COLO668 (cell line): ENCODE results near the gene MAPKAPK5.
"Not testable (repeated sequence)": the region's sequence is repeated elsewhere in the genome, so short reads cannot be mapped to it uniquely, and the experiment has no call there.

Experiments
- DNase-seq: peaks from one replicate; lab custom pipeline; 2025; ENCODE audit not compliant: unreplicated experiment; lab: John Stamatoyannopoulos, UW

MAPKAPK5 gene, protein sequence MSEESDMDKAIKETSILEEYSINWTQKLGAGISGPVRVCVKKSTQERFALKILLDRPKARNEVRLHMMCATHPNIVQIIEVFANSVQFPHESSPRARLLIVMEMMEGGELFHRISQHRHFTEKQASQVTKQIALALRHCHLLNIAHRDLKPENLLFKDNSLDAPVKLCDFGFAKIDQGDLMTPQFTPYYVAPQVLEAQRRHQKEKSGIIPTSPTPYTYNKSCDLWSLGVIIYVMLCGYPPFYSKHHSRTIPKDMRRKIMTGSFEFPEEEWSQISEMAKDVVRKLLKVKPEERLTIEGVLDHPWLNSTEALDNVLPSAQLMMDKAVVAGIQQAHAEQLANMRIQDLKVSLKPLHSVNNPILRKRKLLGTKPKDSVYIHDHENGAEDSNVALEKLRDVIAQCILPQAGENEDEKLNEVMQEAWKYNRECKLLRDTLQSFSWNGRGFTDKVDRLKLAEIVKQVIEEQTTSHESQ

DNA sequence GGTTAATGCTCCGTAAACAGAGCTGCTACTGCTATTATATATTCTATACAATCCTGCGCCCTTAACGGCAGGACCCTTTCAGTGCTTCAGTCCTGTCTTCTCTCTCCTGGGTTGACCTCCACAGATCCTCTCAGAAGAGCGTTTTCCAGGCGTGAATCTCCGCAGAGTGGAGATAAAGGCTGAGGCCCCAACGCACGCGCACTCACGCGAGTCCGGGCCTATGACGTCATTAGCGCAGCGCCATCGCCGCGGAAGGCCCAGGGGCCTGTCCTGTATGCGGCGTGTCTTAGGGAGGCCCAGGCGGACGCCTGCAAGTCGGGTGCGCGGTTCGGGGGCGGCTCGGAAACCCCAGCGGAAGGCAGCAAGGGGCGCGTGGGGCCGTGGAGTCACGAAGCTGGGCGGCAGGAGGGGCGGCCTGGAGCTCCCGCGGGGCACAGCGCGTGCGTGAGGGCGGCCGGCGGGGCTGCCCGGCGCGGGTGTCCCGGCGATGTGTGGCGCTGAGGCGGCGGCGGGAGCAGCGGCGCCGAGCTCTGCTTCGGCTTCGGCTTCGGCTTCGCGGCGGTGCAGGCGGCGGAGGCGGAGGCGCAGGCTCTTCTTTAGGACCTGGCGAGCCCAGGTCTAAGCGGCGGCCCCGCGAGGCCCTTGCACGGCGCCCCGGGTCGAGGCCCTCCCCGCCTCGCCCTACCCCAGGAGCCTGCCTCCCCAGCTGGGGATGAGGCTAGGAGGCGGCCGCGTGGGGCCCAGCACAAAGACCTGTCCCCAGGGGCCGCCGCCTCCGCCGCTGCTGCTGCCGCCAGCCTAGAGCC lies at the start of gene MAPKAPK5:
Gene MAPKAPK5, plus strand, starts transcription at position 479 of the 806 bp plus-strand sequence. CDS start 506 bp downstream, outside the sequence.
- DNase-seq = peak; percentile 97

- no peak for DNase-seq
Measured at GRCh38 chr12:111792856-111793235, 49.2 kb upstream of the MAPKAPK5 start.

DNA sequence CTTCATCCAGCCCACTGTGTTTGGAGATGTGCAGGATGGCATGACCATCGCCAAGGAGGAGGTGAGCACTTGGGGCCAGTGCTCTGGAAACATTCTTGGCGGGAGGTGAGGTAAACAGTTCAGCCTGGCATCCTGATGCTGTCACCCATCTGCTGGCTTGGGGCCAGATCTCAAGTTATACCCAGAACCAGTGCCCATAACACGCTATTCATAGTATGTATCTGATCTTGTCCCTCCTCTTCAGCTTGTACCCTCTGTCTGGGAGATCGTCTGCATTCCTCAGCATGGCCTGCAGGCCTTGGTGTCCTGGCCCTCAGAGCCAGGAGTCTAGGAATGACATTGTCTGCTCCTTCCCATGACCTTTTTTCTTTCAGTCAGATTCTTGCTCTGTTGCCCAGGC lies 43.8 kb upstream of the MAPKAPK5 start:
- no peak for DNase-seq

DNA sequence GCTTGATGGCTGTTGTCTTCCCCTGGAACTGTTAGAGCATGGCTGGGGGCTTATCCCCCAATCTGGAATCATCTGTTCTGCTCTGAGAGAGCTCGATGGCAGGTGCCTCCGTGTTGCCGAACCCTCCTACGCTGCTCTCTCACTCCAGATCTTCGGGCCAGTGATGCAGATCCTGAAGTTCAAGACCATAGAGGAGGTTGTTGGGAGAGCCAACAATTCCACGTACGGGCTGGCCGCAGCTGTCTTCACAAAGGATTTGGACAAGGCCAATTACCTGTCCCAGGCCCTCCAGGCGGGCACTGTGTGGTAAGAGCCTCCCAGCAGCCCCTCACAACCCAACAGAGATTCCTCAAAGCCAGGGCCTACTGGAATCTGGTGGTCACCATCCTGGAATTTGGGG lies 42.3 kb upstream of the MAPKAPK5 start:
- DNase-seq = no peak

DNA sequence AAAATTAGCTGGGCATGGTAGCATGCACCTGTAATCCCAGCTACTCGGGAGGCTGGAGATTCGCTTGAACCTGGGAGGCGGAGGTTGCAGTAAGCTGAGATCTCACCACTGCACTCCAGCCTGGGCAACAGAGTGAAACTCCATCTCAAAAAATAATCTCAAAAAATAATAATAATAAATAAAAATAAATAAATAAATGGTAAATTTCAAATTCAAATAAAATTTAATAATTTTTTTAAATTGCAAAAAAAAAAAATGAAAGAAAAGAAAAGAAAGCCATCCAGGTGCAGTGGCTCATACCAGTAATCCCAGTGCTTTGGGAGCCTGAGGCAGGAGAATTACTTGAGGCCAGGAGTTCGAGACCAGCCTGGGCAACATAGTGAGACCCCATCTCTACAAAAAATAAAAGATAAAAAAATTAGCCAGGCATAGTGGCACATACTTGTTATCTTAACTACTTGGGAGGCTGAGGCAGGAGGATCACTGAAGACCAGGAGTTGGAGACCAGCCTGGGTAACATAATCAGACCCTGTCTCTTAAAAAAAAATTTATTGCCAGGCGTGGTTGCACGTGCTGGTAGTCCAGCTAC lies 38.9 kb upstream of the MAPKAPK5 start:
- no peak for DNase-seq

DNA sequence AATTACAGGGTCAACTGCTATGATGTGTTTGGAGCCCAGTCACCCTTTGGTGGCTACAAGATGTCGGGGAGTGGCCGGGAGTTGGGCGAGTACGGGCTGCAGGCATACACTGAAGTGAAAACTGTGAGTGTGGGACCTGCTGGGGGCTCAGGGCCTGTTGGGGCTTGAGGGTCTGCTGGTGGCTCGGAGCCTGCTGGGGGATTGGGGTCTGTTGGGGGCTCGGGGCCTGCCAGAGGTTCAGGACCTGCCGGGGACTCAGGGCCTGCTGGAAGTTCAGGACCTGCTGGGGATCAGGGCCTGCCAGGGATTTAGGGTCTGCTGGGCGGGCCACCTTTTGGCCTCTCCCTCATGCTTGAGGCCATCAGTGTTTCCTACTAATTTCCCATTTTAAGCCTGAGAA lies 38.2 kb upstream of the MAPKAPK5 start:
- no peak for DNase-seq

DNA sequence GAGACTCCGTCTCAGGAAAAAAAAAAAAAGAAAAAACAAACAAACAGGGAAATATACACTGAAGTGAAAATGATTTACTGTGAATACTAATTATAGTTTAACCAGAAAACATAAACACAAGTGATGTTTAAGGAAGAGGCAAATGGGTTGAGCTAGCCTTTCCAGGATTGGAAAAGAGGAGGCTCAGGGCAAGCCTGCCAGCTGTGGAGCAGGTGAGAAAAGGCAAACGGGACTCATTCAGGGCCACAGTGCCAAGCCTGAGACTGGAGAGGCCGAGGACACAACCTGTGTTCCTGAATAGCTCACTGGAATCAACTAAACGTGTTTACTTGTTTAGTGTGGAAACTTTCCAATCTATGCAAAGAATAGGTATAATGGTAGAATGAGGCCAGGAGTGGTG lies 35.7 kb upstream of the MAPKAPK5 start:
- DNase-seq = no peak

- DNase-seq = no peak
Measured at GRCh38 chr12:111807232-111807631, 34.8 kb upstream of the MAPKAPK5 start.

DNA sequence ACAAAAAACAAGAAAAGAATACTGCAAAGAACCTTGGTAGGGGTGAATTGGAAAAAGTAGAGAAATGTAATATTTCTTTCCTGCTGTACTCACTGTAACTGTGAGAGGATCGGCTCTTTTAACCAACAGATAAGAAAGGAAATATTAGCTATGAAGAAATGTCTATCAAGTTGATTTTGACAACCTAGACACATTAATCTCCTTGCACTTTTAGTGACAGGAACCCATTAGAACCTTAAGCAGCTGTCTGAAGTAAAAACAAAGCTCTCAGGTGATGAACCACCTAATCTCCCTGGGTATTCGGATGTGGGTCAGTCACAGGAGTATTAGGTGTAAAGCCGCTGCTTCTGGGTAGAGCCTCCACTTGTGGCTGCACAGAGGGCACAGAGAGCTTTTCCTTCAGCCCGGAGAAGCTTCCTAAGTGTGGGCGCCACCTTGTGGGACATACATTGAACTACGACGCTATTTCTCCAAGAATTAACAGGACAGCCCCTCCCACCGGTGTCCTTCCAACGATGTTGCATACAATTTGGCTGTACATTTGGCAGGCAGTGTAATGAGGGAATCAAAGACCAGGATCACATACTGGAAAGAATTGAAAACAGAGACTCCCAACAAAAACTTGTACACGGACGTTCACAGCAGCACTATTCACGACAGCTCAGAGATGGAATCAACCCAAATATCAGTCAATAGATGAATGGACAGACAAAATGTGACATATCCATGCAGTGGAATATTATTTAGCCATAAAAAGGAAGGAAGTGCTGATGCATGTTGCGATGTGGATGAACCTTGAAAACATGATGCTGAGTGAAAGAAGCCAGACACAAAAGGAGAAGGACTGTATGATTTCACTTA lies 28.9 kb upstream of the MAPKAPK5 start:
- peak; percentile 84 for DNase-seq

DNA sequence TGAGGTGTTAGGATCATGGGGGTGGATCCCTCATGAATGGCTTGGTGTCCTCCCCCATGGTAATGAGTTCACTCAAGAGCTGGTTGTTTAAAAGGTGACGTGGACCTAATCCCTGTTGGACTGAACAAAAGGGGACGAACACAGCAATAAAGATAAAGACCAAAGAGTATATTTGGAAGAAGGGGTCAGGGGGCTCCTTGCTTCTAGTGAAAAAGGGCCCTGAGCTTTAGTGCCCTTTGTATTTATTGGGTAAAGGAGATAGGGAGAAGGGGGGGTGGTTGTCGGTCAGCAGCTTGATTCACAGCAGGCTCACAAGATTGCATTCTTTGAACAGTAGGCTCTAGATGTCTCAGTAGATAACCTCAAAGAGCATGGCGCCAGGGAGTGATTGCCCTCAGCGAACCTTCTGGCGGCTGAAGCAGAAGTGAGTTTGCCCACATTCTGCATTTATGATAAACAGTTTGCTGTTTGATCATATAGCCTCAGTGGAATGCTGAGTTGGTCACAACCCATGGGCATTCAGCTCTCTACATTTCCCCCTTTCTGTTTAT lies 25.9 kb upstream of the MAPKAPK5 start:
- no peak for DNase-seq

DNA sequence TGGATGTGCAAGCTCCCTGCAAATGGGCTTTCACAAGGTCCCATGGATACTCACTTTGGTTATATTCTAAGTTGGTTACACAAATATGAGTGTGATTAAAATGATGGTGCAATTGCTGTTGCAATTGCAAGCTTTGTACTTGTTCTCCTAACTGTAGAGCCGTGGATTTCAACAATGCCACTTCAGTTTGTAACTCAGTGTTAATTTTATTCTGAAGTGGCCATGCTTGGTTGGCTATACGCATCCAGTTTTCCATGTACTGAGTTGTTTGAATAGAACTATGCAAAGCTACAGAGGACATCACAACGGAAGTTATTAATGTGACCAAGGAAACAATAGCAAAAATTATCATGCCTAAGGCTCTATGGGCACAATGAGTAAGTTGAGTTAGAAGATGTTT lies 25.1 kb upstream of the MAPKAPK5 start:
- peak; percentile 41 for DNase-seq

DNA sequence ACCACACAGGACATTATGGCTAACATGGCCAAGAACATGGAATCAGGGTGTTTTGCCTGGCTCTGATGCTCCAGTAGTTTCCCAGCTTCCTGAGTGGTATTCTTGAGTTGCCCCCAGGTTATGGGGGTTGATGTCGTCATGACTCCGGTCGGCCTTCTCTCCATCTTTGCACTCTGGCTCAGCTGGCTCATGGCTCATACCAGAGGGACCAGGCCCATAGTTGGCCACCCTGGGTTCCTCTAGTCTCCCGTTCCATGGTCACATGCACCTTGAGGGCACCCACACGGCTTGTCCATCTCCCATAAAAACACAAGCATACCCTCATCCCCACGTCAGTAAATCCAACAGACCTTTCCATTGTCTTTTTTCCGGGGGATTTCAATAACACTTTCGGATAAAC lies 23.7 kb upstream of the MAPKAPK5 start:
- no peak for DNase-seq

DNA sequence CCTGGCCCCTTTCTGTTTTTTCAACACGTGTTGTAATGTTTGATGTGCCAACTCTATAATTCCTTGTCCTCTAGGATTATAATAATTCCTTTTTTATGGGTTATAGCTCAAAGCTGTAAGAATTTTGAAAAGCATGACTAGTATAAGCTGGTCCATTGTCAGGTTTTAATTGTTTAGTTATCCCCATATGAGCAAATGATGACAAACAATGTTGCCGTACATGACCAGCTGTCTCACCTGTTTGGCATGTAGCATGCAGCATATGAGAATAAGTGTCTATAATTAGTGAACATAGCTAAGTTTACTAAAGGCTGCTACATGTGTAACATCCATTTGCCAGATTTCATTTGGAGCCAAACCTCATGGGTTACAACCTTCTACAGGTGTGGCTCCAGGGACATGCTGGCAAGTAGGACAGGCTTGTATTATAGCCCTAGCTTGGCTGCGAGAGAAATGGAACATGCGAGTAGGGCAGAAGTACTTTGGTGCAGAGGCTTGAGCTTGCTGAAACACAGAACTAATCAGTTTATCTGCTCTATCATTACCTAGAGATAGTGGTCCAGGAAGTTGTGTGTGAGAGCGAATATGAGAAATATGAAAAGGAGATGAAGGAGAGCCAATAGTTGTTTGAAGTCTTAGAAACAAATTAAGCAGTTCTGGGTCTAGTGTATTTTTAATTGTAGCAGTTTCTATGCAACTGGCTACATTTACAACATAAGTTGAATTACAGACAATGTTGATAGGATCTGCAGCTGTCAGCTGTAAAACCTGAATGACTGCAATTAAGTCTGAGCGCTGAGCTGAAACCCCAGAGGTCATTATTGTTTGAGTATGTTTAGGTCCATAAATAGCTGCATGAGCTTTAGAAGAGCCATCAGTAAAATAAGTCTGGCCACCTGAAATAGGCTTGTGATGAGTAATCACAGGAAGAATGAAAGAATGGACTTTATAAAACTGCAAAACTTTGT lies 22.6 kb upstream of the MAPKAPK5 start:
- peak; percentile 42 for DNase-seq

- DNase-seq = not testable (repeated sequence)
Measured at GRCh38 chr12:111820828-111821227, 21.2 kb upstream of the MAPKAPK5 start.

GRCh38 chr12:111822886-111823285 lies 19.1 kb upstream of the MAPKAPK5 start:
- DNase-seq = no peak

- DNase-seq = no peak
Measured at GRCh38 chr12:111823891-111824290, 18.1 kb upstream of the MAPKAPK5 start.

- DNase-seq = not testable (repeated sequence)
Measured at GRCh38 chr12:111824312-111824711, 17.7 kb upstream of the MAPKAPK5 start.

DNA sequence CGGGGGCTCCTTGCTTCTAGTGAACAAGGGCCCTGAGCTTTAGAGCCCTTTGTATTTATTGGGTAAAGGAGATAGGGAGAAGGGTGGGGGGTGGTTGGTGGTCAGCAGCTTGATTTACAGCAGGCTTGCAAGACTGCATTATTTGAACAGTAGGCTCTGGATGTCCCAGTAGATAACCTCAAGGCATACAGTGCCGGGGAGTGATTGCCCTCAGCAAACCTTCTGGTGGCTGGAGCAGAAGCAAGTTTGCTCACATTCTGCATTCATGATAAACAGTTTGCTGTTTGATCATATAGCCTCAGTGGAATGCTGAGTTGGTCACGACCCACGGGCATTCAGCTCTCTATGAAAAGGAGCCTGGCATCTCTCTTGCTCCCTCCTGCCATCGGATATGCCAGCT lies 16.5 kb upstream of the MAPKAPK5 start:
- DNase-seq = no peak

DNA sequence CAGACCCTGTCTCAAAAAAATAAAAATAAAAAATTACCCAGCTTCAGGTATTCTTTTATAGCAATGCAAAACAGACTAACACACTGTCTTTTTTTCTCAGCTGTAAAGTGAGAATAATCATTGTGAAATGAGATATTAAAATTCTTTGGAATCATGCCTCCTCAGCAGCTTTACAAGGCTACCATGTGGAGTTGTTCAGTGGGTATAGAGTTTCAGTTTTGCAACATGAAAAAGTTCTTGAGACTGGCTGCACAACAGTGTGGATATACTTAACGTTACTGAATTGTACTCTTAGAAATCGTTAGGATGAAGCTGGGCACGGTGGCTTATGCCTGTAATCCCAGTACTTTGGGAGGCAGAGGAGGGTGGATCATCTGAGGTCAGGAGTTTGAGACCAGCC lies 15.7 kb upstream of the MAPKAPK5 start:
- DNase-seq = no peak
